SK-N-SH (cell line): ENCODE data around the gene ERC2. TPM values are rescaled to one million over a fixed set of nuclear protein-coding genes. Genes with fewer than 3 reads are reported as not detected.

Experiments used
- CTCF ChIA-PET: fragments of 300-600, 350-600 bp; formaldehyde crosslinking; extraction: SDS; loops from one replicate; lab custom pipeline; 2021; lab: Yijun Ruan, JAX
- POLR2A ChIA-PET: fragments of 350-600 bp; sonication (Branson Sonifier 250); formaldehyde crosslinking; extraction: SDS; loops from one replicate; lab custom pipeline; 2020; ENCODE audit warnings: antibody characterized with exemption, inconsistent platforms; lab: Yijun Ruan, JAX
- DNase-seq: peaks from one replicate; pipeline ENCODE4 v3.0.0; 2012
- H2AFZ ChIP-seq: fragments of 200-600 bp; sonication (generic); 2 replicates; pipeline ENCODE4 v1.8.1; 2016; ENCODE audit warnings: antibody characterized with exemption, mild to moderate bottlenecking, low read depth
- H3F3A ChIP-seq: fragments of 200-600 bp; sonication (generic); replicated peaks from 2 replicates; pipeline ENCODE3; 2016; ENCODE audit warnings: antibody characterized with exemption, mild to moderate bottlenecking; ENCODE audit not compliant: insufficient read depth
- H3K27ac ChIP-seq, 2 experiments: fragments of 200-500 bp in 1 of 2; fragments of 200-600 bp in 1 of 2; sonication (Bioruptor generic) in 1 of 2; sonication (generic), shearing (Covaris generic) in 1 of 2; 2 replicates each; pipeline versions ENCODE4 v1.5.1 to v1.6.1; 2014 to 2016; ENCODE audit warnings: low read depth in 2 of 2, inconsistent platforms in 1 of 2, low read length in 1 of 2, mild to moderate bottlenecking in 1 of 2, mixed read lengths in 1 of 2
- H3K27me3 ChIP-seq: fragments of 200-600 bp; sonication (generic), shearing (Covaris generic); 2 replicates; pipeline ENCODE4 v1.6.1; 2016; ENCODE audit warnings: mixed run types; ENCODE audit not compliant: insufficient read depth
- H3K36me3 ChIP-seq, 2 experiments: fragments of 200-500 bp in 1 of 2; fragments of 200-600 bp in 1 of 2; sonication (Bioruptor generic) in 1 of 2; sonication (generic) in 1 of 2; replicated peaks in 1 of 2; 2 replicates each; pipeline versions ENCODE3 to v1.5.1; 2014 to 2016; ENCODE audit warnings: low read length in 1 of 2, mild to moderate bottlenecking in 1 of 2; ENCODE audit not compliant: insufficient read depth in 2 of 2, control insufficient read depth in 1 of 2
- H3K4me1 ChIP-seq, 2 experiments: fragments of 200-500 bp in 1 of 2; fragments of 200-600 bp in 1 of 2; sonication (Bioruptor generic) in 1 of 2; sonication (generic), shearing (Covaris generic) in 1 of 2; 2 replicates each; pipeline versions ENCODE4 v1.5.1 to v1.6.1; 2014 to 2016; ENCODE audit warnings: low read depth in 1 of 2, low read length in 1 of 2, mixed run types in 1 of 2; ENCODE audit not compliant: insufficient read depth in 2 of 2, control insufficient read depth in 1 of 2
- H3K4me2 ChIP-seq: fragments of 200-600 bp; sonication (generic), shearing (Covaris generic); 2 replicates; pipeline ENCODE4 v1.6.1; 2017; ENCODE audit warnings: mixed run types
- H3K4me3 ChIP-seq, 2 experiments: fragments of 200-500 bp in 1 of 2; fragments of 200-600 bp in 1 of 2; sonication (Bioruptor generic) in 1 of 2; sonication (generic), shearing (Covaris generic) in 1 of 2; 2 replicates each; pipeline versions ENCODE4 v1.5.1 to v1.8.1; 2014 to 2016; ENCODE audit warnings: low read depth in 2 of 2, inconsistent platforms in 1 of 2, low read length in 1 of 2, mild to moderate bottlenecking in 1 of 2, mixed read lengths in 1 of 2, moderate library complexity in 1 of 2
- H3K79me2 ChIP-seq: fragments of 200-600 bp; sonication (generic); 2 replicates; pipeline ENCODE4 v1.8.1; 2017; ENCODE audit warnings: mild to moderate bottlenecking; ENCODE audit not compliant: insufficient read depth
- H3K9ac ChIP-seq: fragments of 200-600 bp; sonication (generic); 2 replicates; pipeline ENCODE4 v1.6.1; 2017; ENCODE audit warnings: mixed run types
- H3K9me2 ChIP-seq: fragments of 200-600 bp; sonication (generic); 2 replicates; pipeline ENCODE4 v1.6.1; 2017; ENCODE audit warnings: mixed run types
- H3K9me3 ChIP-seq: fragments of 200-600 bp; sonication (generic); 2 replicates; pipeline ENCODE4 v1.6.1; 2017; ENCODE audit warnings: mixed run types, mild to moderate bottlenecking, moderate library complexity
- H4K20me1 ChIP-seq: fragments of 200-600 bp; sonication (generic); 2 replicates; pipeline ENCODE4 v1.6.1; 2017; ENCODE audit warnings: mild to moderate bottlenecking, mixed run types; ENCODE audit not compliant: insufficient read depth
- ELF1 ChIP-seq: IDR thresholded peaks from 2 replicates; pipeline ENCODE4 v1.4.0; 2012
- EP300 ChIP-seq, 2 experiments: IDR thresholded peaks; 2 replicates each; pipeline versions ENCODE4 v1.4.0 to v1.6.1; 2012; ENCODE audit warnings: borderline replicate concordance in 1 of 2, low read depth in 1 of 2, low read length in 1 of 2
- EZH2phosphoT487 ChIP-seq: fragments of 200-600 bp; sonication (generic); IDR thresholded peaks from 2 replicates; pipeline ENCODE4 v1.6.1; 2017; ENCODE audit warnings: low read depth, mixed run types, mild to moderate bottlenecking, antibody characterized with exemption, moderate library complexity, borderline replicate concordance
- FOSL2 ChIP-seq: IDR thresholded peaks from 2 replicates; pipeline ENCODE4 v1.4.0; 2012; ENCODE audit warnings: low read depth, mild to moderate bottlenecking, moderate library complexity, borderline replicate concordance
- FOXJ3 ChIP-seq: sonication (generic); formaldehyde crosslinking; IDR thresholded peaks from 2 replicates; pipeline ENCODE4 v1.5.1; 2020; ENCODE audit warnings: mild to moderate bottlenecking, missing genetic modification reagents
- GABPA ChIP-seq: IDR thresholded peaks from 2 replicates; pipeline ENCODE4 v1.4.0; 2012; ENCODE audit warnings: low read depth, mild to moderate bottlenecking
- MAX ChIP-seq: IDR thresholded peaks from 2 replicates; pipeline ENCODE4 v1.4.0; 2012; ENCODE audit warnings: low read depth
- MEF2A ChIP-seq: IDR thresholded peaks from 2 replicates; pipeline ENCODE4 v1.4.0; 2012; ENCODE audit warnings: low read depth, borderline replicate concordance
- MXI1 ChIP-seq: IDR thresholded peaks from 2 replicates; pipeline ENCODE4 v1.6.1; 2012; ENCODE audit warnings: mild to moderate bottlenecking, low read depth, low read length, improper control_type of control experiment
- NFIC ChIP-seq: IDR thresholded peaks from 2 replicates; pipeline ENCODE4 v1.4.0; 2012; ENCODE audit warnings: borderline replicate concordance
- PBX3 ChIP-seq: IDR thresholded peaks from 2 replicates; pipeline ENCODE4; 2012
- POLR2AphosphoS5 ChIP-seq: IDR thresholded peaks from 2 replicates; pipeline ENCODE4 v1.6.1; 2012; ENCODE audit warnings: low read depth, low read length
- RCOR1 ChIP-seq: fragments of 150-350 bp; IDR thresholded peaks from 2 replicates; pipeline ENCODE4 v1.6.1; 2017; ENCODE audit warnings: antibody characterized with exemption, low read length
- REST ChIP-seq: IDR thresholded peaks from 2 replicates; pipeline ENCODE4 v1.6.1; 2012; ENCODE audit warnings: mild to moderate bottlenecking, low read depth, low read length, moderate library complexity
- RFX5 ChIP-seq: IDR thresholded peaks from 2 replicates; pipeline ENCODE4 v1.6.1; 2012; ENCODE audit warnings: mild to moderate bottlenecking, improper control_type of control experiment, low read length
- RXRA ChIP-seq: IDR thresholded peaks from 2 replicates; pipeline ENCODE4 v1.4.0; 2012; ENCODE audit warnings: low read depth, mild to moderate bottlenecking, borderline replicate concordance
- SMC3 ChIP-seq: IDR thresholded peaks from 2 replicates; pipeline ENCODE4 v1.6.1; 2012; ENCODE audit warnings: low read depth, low read length, improper control_type of control experiment
- TCF12 ChIP-seq: IDR thresholded peaks from 2 replicates; pipeline ENCODE4 v1.4.0; 2012
- YY1 ChIP-seq: IDR thresholded peaks from 2 replicates; pipeline ENCODE4 v1.4.0; 2012; ENCODE audit warnings: low read depth, mild to moderate bottlenecking
- WGBS: methylation state at CpG from one replicate; pipeline ENCODE4 v1.1.6; 2017; ENCODE audit warnings: low lambda C conversion rate; 5-methylcytosine and 5-hydroxymethylcytosine counted together
- polyA plus RNA-seq, 3 experiments: library from polyadenylated mRNA; depleted of rRNA; stranded (reverse); fragments of >200 nt; gene quantifications; 2 replicates each; pipeline ENCODE4 v1.2.3, GENCODE V29; 2012

ERC2 gene
- polyA plus RNA-seq, 1 of the 3 experiments (the other 2 are of a cell fraction) = 1.6 TPM

- Histone ChIP-seq H2AFZ (no peak overlapping the region), H3K27me3 (no peaks in the 10 kb centered on the region), H3F3A (no peaks in the 10 kb centered on the region), H3K9me3 (no peaks in the 10 kb centered on the region), H3K9ac (no peak overlapping the region), H3K4me3 (no peak overlapping the region), H3K4me2 (no peak overlapping the region), H4K20me1 (no peaks in the 10 kb centered on the region)
- no peak for DNase-seq
- CTCF ChIA-PET = no interaction called here
- TF ChIP-seq SMC3 (no peak), MAX (no peak), YY1 (no peak), ELF1 (no peak), REST (no peak), MEF2A (no peak), RCOR1 (no peak), EZH2phosphoT487 (no peak), GABPA (no peak), MXI1 (no peak), POLR2AphosphoS5 (no peak), FOXJ3 (CRISPR knock-in tag) (no peak), TCF12 (no peak), NFIC (no peak), RFX5 (no peak), PBX3 (no peak), EP300 (IDR thresholded peaks at IDR 0.05; ENCODE audit: borderline replicate concordance in 1 of 2, low read depth in 1 of 2, low read length in 1 of 2) (no peak), FOSL2 (no peak), RXRA (no peak)
- TF ChIP-seq, all 33 proteins: peak for 0
- Histone ChIP-seq H3K27ac (no peak overlapping the region), H3K9me2 (no peaks in the 10 kb centered on the region), H3K4me1 (peaks cover 0 to 3% of the 10 kb centered on the region in 2 experiments; a peak in 1 of 4 replicates), H3K36me3 (no peaks in the 10 kb centered on the region), H3K79me2 (no peaks in the 10 kb centered on the region)
- 81% methylated on average over 8 of the region's 8 CpGs for WGBS
- POLR2A ChIA-PET = no interaction called here
Observed at GRCh38 chr3:55579496-55579895, 888.8 kb downstream of the ERC2 start.
